Upper lobe of left lung (tissue), 4 donors: ENCODE measurements around the gene ABI1.

Experiments used
- CTCF ChIP-seq, 6 experiments: fragments of 450-650 bp in 4 of 6; fragments of 200-600 bp in 2 of 6; sonication (generic) in 2 of 6; IDR thresholded peaks; one replicate each; pipeline ENCODE4 v1.5.1; 2016 to 2019; ENCODE audit warnings: antibody characterized with exemption in 6 of 6
- EP300 ChIP-seq, 4 donors: sonication (generic); formaldehyde crosslinking; IDR thresholded peaks; one replicate each; pipeline ENCODE4 v1.5.1; 2017; ENCODE audit warnings: antibody characterized with exemption in 4 of 4, control low read depth in 2 of 4

- TF ChIP-seq EP300 (IDR thresholded peaks at IDR 0.05) = no peak
- TF ChIP-seq CTCF (IDR thresholded peaks at IDR 0.05) = no peak
Measured at GRCh38 chr10:26863351-26864076, 2.8 kb upstream of the ABI1 start.
